ENCODE results near the gene ZBTB20. TPM values are rescaled to one million over a fixed set of nuclear protein-coding genes. Genes with fewer than 3 reads are reported as not detected.

The ZBTB20 gene
- total and polyA plus RNA-seq, 10 of the 15 experiments (the other 5 are each of a cell fraction or from before 2014, with no cell fraction given): 0.20 to 5.5 (median 2.2) TPM

DNA sequence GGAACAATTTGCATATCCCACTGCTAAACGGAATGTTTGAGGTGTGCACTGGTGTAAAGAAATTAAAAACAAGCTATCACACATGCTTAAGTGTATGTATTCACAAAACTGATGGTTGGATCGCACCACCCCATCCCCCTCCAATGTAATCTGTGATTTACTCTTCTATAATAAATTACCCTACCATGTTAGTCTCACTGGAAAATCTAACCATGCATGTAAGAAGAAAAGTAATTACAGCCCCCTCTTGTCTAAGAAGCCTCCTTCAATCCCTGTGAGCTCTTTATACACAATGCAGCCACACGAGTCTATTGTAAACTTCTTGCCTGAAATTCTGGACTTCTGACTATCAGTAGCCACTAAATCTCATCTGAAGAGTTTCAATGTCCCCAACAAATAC, 173.6 kb downstream of the ZBTB20 start:
- in situ Hi-C loops (cut with MboI) (no loop called here), intact Hi-C loops (cut with micrococcal nuclease; ENCODE audit: unreplicated experiment) (no loop called here)
- SMC1A ChIA-PET (ENCODE audit: uncharacterized antibody, unreplicated experiment): interaction anchor here (1.0 to 1.8 kb wide), 3 partner anchors 9 to 30 kb away, joined by 3 to 6 read pairs (median 3); no protein-coding TSS in a partner anchor

More for the DNA sequence above, 173.6 kb downstream of the ZBTB20 start:
- 62% methylated on average over 3 of the region's 3 CpGs for WGBS (ENCODE audit: insufficient coverage, insufficient replicate concordance, low lambda C conversion rate, missing lambda C conversion rate)
- Histone ChIP-seq H3K36me3 (ENCODE audit: control insufficient read depth in 2 of 2, insufficient read depth in 2 of 2, low read length in 1 of 2) (no peaks in the 10 kb centered on the region), H3K9ac (ENCODE audit: control insufficient read depth, insufficient read depth, low read length) (no peak overlapping the region), H3K4me1 (ENCODE audit: control insufficient read depth, insufficient read depth, low read length) (no peaks in the 10 kb centered on the region), H3K27ac (ENCODE audit: control insufficient read depth, insufficient read depth) (no peak overlapping the region), H3K9me3 (replicated peaks; ENCODE audit: control insufficient read depth, insufficient read depth, low read length) (no peaks in the 10 kb centered on the region), H4K20me1 (ENCODE audit: control insufficient read depth, insufficient read depth) (no peaks in the 10 kb centered on the region), H3K4me3 (no peak overlapping the region), H3K4me2 (ENCODE audit: control insufficient read depth, insufficient read depth) (no peak overlapping the region), H3K79me2 (ENCODE audit: control insufficient read depth, insufficient read depth, low read length) (no peaks in the 10 kb centered on the region), H3K27me3 (replicated peaks in 1 of 2; ENCODE audit: control insufficient read depth in 2 of 2, insufficient read depth in 2 of 2, low read length in 1 of 2) (no peaks in the 10 kb centered on the region), H2AFZ (ENCODE audit: control insufficient read depth, low read depth, low read length) (no peak overlapping the region)
- ChIA-PET RAD21 (ENCODE audit: unreplicated experiment) (interaction anchor here (0.7 kb wide), 2 partner anchors 19 to 569 kb away, joined by 3 to 4 read pairs; no protein-coding TSS in a partner anchor), POLR2A (no interaction called here), CTCF (interaction anchor here (1.3 kb wide), 1 partner anchor 13 kb away, joined by 3 read pairs; no protein-coding TSS in a partner anchor)
- ATAC-seq (no peak), FAIRE-seq (no peak), DNase-seq (ENCODE audit: low read depth, low spot score) (no peak)
- TF ChIP-seq LARP7 (IDR thresholded peaks at IDR 0.05): no peak
- TF ChIP-seq, protein P1, sequence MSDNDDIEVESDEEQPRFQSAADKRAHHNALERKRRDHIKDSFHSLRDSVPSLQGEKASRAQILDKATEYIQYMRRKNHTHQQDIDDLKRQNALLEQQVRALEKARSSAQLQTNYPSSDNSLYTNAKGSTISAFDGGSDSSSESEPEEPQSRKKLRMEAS (IDR thresholded peaks at IDR 0.05; ENCODE audit: low read depth, low read length): no peak
- no peak for TF ChIP-seq RB1 (IDR thresholded peaks at IDR 0.05; ENCODE audit: borderline replicate concordance)
- TF ChIP-seq, protein P2, sequence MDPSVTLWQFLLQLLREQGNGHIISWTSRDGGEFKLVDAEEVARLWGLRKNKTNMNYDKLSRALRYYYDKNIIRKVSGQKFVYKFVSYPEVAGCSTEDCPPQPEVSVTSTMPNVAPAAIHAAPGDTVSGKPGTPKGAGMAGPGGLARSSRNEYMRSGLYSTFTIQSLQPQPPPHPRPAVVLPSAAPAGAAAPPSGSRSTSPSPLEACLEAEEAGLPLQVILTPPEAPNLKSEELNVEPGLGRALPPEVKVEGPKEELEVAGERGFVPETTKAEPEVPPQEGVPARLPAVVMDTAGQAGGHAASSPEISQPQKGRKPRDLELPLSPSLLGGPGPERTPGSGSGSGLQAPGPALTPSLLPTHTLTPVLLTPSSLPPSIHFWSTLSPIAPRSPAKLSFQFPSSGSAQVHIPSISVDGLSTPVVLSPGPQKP (IDR thresholded peaks at IDR 0.05; ENCODE audit: low read depth, low read length): no peak
- no peak for TF ChIP-seq MYC (IDR thresholded peaks at IDR 0.05; ENCODE audit: insufficient read depth, insufficient read length, insufficient replicate concordance, low read length, severe bottlenecking)
- no peak for TF ChIP-seq PAX5 (IDR thresholded peaks at IDR 0.05; ENCODE audit: borderline replicate concordance, low read depth, low read length)
- TF ChIP-seq, protein P3, sequence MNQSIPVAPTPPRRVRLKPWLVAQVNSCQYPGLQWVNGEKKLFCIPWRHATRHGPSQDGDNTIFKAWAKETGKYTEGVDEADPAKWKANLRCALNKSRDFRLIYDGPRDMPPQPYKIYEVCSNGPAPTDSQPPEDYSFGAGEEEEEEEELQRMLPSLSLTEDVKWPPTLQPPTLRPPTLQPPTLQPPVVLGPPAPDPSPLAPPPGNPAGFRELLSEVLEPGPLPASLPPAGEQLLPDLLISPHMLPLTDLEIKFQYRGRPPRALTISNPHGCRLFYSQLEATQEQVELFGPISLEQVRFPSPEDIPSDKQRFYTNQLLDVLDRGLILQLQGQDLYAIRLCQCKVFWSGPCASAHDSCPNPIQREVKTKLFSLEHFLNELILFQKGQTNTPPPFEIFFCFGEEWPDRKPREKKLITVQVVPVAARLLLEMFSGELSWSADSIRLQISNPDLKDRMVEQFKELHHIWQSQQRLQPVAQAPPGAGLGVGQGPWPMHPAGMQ (IDR thresholded peaks at IDR 0.05; ENCODE audit: borderline replicate concordance): no peak
- TF ChIP-seq, protein P4, sequence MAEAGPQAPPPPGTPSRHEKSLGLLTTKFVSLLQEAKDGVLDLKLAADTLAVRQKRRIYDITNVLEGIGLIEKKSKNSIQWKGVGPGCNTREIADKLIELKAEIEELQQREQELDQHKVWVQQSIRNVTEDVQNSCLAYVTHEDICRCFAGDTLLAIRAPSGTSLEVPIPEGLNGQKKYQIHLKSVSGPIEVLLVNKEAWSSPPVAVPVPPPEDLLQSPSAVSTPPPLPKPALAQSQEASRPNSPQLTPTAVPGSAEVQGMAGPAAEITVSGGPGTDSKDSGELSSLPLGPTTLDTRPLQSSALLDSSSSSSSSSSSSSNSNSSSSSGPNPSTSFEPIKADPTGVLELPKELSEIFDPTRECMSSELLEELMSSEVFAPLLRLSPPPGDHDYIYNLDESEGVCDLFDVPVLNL (IDR thresholded peaks at IDR 0.05; ENCODE audit: low read depth, low read length): no peak
- no peak for TF ChIP-seq CBX3 (IDR thresholded peaks at IDR 0.05; ENCODE audit: borderline replicate concordance, low read depth)
- TF ChIP-seq KLF5 (IDR thresholded peaks at IDR 0.05; ENCODE audit: partially characterized antibody): no peak
- no peak for TF ChIP-seq PAX8 (IDR thresholded peaks at IDR 0.05)
- TF ChIP-seq HDAC2 (IDR thresholded peaks at IDR 0.05): no peak
- TF ChIP-seq BMI1 (IDR thresholded peaks at IDR 0.05; ENCODE audit: borderline replicate concordance): no peak
- TF ChIP-seq, protein P5, sequence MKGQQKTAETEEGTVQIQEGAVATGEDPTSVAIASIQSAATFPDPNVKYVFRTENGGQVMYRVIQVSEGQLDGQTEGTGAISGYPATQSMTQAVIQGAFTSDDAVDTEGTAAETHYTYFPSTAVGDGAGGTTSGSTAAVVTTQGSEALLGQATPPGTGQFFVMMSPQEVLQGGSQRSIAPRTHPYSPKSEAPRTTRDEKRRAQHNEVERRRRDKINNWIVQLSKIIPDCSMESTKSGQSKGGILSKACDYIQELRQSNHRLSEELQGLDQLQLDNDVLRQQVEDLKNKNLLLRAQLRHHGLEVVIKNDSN (IDR thresholded peaks at IDR 0.05; ENCODE audit: borderline replicate concordance, extremely low read length, insufficient read depth, low read depth, low read length): no peak
- TF ChIP-seq, protein P6, sequence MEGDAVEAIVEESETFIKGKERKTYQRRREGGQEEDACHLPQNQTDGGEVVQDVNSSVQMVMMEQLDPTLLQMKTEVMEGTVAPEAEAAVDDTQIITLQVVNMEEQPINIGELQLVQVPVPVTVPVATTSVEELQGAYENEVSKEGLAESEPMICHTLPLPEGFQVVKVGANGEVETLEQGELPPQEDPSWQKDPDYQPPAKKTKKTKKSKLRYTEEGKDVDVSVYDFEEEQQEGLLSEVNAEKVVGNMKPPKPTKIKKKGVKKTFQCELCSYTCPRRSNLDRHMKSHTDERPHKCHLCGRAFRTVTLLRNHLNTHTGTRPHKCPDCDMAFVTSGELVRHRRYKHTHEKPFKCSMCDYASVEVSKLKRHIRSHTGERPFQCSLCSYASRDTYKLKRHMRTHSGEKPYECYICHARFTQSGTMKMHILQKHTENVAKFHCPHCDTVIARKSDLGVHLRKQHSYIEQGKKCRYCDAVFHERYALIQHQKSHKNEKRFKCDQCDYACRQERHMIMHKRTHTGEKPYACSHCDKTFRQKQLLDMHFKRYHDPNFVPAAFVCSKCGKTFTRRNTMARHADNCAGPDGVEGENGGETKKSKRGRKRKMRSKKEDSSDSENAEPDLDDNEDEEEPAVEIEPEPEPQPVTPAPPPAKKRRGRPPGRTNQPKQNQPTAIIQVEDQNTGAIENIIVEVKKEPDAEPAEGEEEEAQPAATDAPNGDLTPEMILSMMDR (IDR thresholded peaks at IDR 0.05 in 2 of 3, conservative IDR thresholded peaks at IDR 0.05 in 1 of 3; ENCODE audit: control insufficient read depth in 2 of 3, extremely low read depth in 1 of 3, insufficient read depth in 1 of 3, low read depth in 3 of 3, low read length in 3 of 3): no peak
- no peak for TF ChIP-seq MEF2A (IDR thresholded peaks at IDR 0.05; ENCODE audit: insufficient read depth, low read depth, low read length)
- BruUV-seq (replicated peaks): no TSS peak
